ENCODE results near the gene CA12. TPM values are rescaled to one million over a fixed set of nuclear protein-coding genes. Genes with fewer than 3 reads are reported as not detected.

CA12 gene
- total and polyA plus RNA-seq, 2 donors (not counting 1 experiment from before 2014, with no cell fraction given), result not detected

GRCh38 chr15:63354821-63355650, 26.6 kb downstream of the CA12 start:
- no peak overlapping the region for H2AFZ ChIP-seq (ENCODE audit: insufficient read depth, low read depth, low read length, poor library complexity, severe bottlenecking)
- intact Hi-C loops (cut with micrococcal nuclease), result no loop called here

More at GRCh38 chr15:63354821-63355650, 26.6 kb downstream of the CA12 start:
- no peak overlapping the region for H3K27ac ChIP-seq (ENCODE audit: low read length in 2 of 2)
- no peak for ATAC-seq (ENCODE audit: low read depth)
- peaks cover 8% of the 10 kb centered on the region for H3K4me1 Mint-ChIP-seq
- peaks cover 8% of the 10 kb centered on the region for H3K27me3 Mint-ChIP-seq
- peaks cover 0 to 3% (median 0%) of the 10 kb centered on the region in 4 experiments for H3K27me3 ChIP-seq (replicated peaks in 1 of 4; ENCODE audit: control extremely low read depth in 1 of 4, control insufficient read depth in 3 of 4, insufficient read depth in 4 of 4, low read length in 3 of 4)
- H3K4me3 ChIP-seq (ENCODE audit: control extremely low read depth in 1 of 5, extremely low read depth in 1 of 5, insufficient read depth in 1 of 5, low read depth in 2 of 5, low read length in 4 of 5), result no peak overlapping the region
- no peak overlapping the region for H3K9ac ChIP-seq (ENCODE audit: low read length)
- no peaks in the 10 kb centered on the region for H3K9me3 Mint-ChIP-seq (ENCODE audit: insufficient read depth)
- ChIA-PET POLR2A (no interaction called here), CTCF (interaction anchor here (0.5 kb wide), 1 partner anchor 9 kb away, joined by 3 read pairs; no protein-coding TSS in a partner anchor)
- TF ChIP-seq EZH2 (IDR thresholded peaks at IDR 0.05; ENCODE audit: borderline replicate concordance, insufficient read depth, low read depth, low read length, poor library complexity, severe bottlenecking) (no peak), CTCF (IDR thresholded peaks at IDR 0.05) (no peak)
- H4K20me1 ChIP-seq (ENCODE audit: control insufficient read depth, insufficient read depth, low read length, poor library complexity, severe bottlenecking), result no peaks in the 10 kb centered on the region
- H3K4me3 Mint-ChIP-seq, result no peak overlapping the region
- no peaks in the 10 kb centered on the region for H3K79me2 ChIP-seq (ENCODE audit: control insufficient read depth, insufficient read depth, low read length)
- H3K4me2 ChIP-seq (replicated peaks; ENCODE audit: low read depth, low read length, poor library complexity, severe bottlenecking), result no peak overlapping the region
- DNase-seq, result no peak
- no peaks in the 10 kb centered on the region for H3K4me1 ChIP-seq (ENCODE audit: control insufficient read depth in 2 of 2, insufficient read depth in 2 of 2, low read length in 2 of 2)
- no peaks in the 10 kb centered on the region for H3K36me3 ChIP-seq (replicated peaks in 1 of 2; ENCODE audit: control extremely low read depth in 1 of 2, control insufficient read depth in 1 of 2, extremely low read depth in 1 of 2, insufficient read depth in 2 of 2, low read length in 1 of 2)
- 83% methylated on average over 18 of the region's 22 CpGs for WGBS (ENCODE audit: insufficient coverage)
- H3K27ac Mint-ChIP-seq, result no peak overlapping the region
- H3K9me3 ChIP-seq (ENCODE audit: control extremely low read depth in 1 of 3, control insufficient read depth in 2 of 3, insufficient read depth in 1 of 3, low read length in 2 of 3), result no peaks in the 10 kb centered on the region
